ENCODE data around the gene FLNC.

Gene FLNC

DNA sequence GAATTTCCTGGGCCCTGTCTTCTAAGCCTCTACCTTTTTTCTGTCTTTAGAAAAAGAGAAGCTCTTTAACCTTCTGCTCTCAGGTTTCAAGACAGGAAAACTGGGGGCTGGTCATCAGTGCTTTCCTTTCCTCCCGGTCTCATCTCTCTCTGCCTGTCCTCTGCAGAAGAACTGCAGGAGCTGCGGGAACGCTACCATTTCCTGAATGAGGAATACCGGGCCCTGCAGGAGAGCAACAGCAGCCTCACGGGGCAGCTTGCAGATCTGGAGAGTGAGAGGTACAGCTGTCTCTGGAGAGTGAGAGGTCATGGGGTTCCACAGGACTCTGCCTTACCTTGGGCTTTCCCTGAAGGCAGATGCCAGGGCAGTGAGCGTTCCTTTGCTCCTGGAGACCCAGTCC is 25.7 kb upstream of the FLNC start:
- no peak for DNase-seq (ENCODE audit: low read depth)

DNA sequence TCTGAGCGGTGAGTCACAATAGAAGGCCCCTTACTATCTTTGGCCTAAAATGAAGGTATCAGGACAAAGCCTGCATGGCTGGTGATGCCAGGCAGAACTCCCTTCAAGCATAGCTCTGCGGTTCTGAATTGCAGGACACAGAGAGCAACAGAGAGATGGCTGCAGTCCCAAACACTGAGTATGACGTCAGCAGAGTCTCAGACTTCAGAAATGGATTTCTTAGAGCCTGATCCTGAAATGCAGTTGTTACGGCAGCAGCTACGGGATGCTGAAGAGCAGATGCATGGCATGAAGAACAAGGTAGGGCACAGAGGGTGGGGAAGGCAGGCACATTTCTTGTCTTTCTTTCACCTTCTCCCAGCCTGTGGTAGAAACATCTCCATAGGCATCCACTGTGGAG is 25.0 kb upstream of the FLNC start:
- DNase-seq (ENCODE audit: low read depth): no peak

DNA sequence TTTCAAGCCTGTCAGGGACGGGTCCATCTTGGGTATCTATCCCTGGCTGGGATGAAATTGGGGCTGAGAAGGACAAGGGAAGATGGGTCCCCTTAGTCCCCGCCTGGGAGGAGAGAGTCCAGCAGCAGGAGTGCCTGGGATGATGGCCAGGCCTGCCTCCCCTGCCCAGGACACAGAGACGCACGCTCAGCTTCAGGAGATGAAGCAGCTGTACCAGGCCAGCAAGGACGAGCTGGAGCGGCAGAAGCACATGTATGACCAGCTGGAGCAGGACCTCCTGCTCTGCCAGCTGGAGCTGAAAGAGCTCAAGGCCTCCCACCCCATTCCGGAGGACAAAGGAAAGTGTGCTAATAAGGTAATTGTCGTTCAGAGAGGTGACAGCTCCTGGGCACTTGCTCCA is 23.0 kb upstream of the FLNC start:
- no peak for DNase-seq (ENCODE audit: low read depth)

DNA sequence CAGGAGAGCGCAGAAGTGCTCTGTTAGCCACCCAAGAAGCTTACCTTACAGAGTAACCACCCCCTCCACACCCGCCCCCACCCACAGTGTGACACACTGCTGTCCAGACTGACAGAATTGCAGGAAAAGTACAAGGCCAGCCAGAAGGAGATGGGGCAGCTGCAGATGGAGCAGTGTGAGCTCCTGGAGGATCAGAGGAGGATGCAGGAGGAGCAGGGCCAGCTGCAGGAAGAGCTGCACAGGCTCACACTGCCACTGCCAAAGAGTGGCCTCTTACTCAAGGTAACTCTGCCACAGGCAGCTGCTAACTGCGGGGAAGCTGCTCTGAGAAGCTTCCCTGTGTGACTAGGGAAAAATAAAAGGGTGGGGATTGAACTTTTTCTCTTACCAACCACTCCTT is 20.8 kb upstream of the FLNC start:
- DNase-seq (ENCODE audit: low read depth): no peak

DNA sequence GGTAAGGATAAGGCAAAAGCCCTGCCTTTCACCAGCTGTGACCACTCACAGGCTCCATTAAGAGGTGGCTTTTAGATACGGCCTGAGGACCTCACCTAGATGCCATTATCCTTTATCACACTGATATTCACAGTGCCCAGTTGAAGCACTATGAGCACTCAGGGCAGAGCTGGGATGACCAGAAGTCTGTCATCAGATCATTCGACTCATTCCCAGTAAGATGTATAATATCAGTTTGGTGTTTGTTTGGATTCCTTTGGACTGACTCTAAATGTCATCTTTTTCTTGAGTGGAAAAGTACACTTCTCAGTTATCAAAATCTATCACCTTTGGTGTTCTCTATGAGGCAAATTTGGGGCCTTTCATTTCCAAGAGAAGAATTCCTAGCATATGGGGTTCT is 19.7 kb upstream of the FLNC start:
- no peak for DNase-seq (ENCODE audit: low read depth)

DNA sequence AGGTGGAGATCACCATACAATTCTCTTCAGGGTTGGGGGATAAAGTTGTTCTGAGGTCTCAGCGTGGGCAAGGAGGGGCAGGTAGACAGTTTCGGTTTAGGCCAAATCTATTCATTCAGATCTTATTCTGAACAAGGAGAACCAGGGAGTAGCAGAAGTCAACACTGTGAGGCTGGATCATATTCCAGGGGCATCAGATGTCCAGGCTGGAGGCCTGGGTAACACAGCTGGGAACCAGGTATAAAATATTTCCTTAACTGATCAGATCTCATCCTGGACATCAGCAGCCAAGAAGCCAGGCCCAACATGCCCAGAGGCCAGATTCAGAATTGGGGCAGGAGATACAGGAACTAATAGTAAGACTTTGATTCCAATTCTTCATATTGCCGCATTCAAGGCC is 19.2 kb upstream of the FLNC start:
- no peak for DNase-seq (ENCODE audit: low read depth)

DNA sequence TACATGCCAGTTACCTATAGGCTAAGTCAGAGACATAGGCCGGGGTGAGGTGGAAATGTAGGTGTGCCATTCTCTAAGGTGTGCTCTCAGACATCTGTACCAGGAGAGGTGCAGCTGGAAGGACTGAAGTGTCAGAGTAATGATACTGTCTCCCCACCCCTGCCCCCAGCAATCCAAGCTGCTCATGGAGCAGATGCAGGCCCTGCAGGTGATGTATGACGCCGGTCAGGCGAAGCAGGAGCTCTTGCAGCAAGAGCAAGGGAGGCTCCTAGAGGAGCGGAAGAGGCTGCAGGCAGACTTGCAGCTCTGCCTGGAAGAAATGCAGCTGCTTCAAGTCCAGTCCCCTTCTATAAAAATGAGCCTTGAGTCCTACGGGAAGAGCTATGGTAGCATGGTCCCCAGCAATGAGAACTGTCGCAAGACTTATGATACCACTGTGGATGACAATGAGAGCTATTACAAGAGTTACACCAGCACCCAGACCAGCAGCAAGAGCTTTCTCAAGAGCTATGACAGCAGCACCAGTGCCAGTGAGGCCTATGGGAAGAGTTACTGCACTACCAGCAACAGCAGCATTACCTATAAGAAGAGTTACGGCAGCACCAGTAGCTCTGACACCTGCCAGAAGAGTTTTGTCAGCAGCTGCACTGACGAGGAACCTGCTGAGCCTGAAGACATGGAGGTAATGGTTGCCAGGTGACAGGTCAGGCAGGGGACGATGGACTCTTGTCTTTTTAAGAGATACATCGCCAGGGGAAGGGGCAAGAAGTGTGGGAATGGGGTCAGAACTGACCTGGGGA is 18.4 kb upstream of the FLNC start:
- no peak for DNase-seq (ENCODE audit: low read depth)

DNA sequence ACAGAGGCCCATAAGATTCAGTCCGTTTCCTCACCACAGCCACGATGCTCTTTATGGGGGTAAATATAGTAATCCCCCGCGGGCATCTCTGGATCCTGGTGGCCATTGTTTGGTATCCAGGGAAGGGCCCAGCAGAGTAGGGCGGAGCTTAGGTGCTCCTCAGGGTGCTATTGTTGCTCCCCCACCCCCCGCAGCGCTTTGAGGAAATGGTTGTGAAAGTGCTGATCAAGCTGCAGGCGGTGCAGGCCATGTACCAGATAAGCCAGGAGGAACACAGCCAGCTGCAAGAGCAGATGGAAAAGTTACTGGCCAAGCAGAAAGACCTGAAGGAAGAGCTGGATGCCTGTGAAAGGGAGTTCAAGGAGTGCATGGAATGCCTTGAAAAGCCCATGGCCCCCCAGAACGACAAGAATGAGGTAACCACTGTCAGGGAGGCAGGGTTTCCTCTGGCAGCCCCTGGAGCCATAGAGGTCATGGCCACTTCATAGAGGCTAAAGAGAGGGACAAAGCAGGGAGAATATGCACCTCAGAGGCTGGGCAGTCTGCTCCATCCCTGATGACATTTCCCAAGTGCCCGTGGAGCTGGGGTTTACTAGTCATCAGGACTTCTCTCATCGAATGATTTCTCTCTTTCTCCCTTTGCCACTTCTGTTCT is 17.6 kb upstream of the FLNC start:
- DNase-seq (ENCODE audit: low read depth): no peak

DNA sequence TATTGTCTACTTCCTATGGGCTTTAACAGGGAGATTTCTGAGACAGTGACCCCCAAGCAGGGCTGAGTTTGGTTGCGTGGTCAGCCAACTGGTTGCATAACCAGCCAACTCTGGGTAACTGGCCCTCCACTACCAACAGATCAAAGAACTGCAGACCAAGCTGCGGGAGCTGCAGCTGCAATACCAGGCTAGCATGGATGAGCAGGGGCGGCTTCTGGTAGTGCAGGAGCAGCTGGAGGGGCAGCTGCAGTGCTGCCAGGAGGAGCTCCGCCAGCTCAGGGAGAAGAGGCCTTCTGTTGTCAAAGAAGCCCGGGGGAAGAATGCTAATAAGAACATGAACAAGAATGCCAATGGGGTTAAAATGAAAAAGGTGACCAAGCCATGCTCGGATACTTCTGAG is 15.7 kb upstream of the FLNC start:
- no peak for DNase-seq (ENCODE audit: low read depth)

DNA sequence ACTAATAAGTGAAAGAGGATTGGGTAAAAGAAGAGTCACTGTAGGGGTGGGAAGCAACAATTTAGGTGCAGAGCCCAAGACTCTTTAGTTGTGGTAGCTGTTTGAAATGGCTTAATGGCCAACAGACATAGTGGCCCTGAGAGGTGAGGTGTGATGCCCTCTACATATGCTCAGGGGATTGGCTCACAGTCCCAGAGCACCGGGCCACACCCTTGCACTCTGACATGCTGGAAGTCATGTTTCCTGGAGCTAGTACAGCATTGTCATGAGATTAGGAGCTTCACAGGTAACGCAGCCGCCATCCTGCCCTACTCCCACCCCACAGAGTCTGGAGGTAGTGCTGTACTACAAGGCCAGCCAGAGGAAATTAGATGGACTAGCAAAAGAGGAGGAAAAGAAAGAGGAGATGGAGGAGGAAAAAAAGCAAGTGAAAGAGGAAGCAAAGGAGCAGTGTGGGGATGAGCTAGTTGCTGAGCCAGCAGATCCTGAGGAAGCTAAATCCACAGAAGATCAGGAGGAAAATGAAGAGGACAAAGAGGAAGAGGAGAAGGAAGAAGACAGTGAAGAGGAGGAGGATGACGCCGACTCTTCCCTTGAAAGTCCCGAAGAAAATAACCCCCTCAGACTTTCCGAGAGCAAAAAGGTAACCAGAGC is 14.8 kb upstream of the FLNC start:
- no peak for DNase-seq (ENCODE audit: low read depth)

DNA sequence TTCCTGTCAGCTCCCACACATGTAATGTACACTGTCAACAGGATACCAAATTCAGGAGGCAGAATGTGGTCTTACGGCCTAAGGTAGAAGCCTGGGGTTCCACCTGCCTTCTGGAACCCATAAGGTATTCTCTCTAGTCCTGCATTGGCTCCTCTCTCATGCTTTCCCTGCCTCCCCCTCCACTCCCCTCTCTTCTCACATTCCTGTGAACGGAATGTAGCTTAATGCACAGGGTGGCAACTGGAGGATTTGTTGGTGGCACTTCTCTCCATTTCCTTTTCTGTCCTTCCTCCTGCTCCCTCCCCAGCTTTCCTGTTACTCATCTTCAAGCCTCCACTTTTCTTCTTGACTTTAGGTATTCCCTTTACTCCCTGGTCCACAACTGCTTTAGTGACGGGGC is 11.5 kb upstream of the FLNC start:
- no peak for DNase-seq (ENCODE audit: low read depth)

DNA sequence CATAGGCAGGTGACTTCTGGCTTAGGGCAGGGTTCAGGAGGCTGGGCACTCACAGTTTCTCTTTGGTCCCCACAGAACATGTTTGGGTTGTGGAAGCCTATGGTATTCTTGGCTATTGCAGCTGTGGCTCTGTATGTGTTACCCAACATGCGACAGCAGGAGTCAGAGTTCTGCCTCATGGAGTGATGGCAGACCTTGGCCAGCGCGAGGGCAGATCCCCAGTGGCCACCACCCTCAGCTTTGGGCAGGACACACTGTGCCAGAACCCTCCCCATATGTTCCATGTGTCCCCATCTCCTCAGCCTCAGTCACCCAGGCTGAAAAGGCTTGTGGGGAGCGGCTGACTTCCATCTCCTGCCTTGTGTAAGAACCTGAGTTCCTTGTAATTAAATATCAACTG is 8.5 kb upstream of the FLNC start:
- DNase-seq (ENCODE audit: low read depth): no peak

DNA sequence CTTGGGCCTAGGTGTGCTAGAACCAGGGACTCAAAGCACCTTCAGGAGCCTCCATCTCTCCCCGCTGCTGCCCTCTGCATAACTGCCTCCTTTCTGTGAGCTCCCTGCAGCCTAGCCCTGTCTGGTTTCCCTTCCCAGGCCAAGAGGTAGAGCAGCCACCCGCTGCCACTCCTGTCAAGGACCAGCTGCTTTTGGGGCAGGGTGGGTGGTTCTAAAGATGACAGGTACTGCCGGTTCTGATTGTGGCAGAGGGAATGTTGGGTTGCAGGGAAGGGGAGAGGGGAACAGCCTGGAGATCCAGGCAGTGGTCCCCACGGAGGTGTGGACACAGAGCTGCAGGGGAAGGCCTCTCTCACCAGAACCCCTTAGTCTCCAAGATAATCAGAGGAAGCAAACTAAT is 3.7 kb upstream of the FLNC start:
- DNase-seq (ENCODE audit: low read depth): no peak

DNA sequence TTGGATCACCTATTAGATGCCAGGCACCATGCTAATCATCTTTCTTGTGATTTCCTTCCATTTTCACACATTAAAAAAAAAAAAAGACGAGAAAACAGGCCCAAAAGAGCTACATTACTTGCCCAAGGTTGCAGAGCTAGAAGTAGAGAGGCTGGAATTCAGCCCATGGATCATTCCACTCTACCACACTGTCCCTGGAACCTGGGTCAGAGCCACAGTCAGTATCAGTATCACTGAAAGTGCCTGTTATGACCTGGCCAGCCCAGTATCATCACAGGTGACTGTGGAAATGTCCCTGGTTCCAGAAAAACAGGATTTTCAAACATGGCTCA is 3.3 kb upstream of the FLNC start:
- DNase-seq (ENCODE audit: low read depth): no peak

DNA sequence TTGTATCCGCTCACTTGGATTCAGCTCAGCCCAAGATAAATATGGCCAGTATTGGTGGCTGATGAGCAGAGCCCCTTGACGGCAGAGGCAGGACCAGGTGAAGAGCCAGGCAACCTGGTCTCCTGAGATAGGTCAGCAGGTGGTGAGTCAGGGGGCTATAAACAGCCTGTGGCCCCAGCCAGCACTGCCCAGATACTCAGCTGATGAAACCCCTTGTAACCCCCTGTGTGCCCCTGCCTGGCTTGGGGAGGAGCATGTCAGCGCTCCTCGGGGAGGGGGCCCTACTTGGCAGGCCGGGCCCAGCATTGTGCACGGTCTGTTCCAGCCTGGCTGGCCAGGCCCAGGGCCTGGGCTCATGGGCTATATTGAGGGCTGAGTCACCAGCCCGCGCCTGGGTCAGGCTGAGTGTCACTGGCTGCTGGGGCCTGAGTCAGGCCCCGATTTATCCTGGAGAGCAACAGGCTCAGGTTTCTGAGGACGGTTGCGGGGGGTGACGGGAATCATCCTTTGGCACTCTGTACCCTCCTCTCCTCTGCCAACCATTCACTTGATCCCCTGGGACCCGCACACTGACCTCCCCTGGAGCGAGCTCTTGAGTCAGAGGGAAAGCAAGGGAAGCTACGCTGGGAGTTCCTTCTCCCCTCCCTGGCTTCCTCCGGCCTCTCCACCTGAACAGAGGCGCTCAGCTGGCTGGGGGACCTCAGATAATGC is 2.8 kb upstream of the FLNC start:
- DNase-seq (ENCODE audit: low read depth): no peak

DNA sequence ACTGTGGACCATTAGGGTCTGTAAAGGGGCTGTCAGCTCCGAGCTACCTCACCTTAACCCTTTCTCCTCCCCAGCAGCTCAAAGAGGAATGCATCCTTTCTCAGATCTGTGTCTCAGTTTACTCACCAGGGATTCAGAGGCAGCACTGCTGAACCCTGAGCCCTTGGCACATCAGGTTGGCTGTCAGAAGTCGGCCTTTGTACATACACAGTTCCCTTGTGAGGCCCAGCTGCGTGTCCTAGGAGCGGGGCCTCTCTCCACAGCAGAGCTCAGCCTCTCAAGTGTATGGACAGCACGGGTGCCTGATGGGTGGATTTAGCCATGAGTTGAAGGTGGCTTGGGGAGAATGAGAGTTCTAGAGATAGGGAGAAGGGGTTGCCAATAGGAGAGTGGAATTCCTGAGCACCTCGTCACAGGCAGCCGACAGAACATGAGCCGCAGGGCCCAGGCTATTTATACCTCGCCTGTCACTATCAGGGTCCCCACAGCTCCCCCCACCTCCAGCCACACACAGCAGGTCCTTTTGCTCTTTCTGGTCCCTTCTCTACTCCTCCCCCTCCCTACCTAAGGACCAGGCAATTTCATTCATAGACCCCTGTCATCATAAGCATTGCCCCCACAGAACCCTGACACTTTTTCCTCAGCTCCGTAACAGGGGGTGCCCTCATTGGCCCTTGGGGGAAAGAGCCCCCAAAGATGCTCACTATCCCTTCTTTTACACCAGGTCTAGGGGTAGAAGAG is 2.1 kb upstream of the FLNC start:
- no peak for DNase-seq (ENCODE audit: low read depth)

DNA sequence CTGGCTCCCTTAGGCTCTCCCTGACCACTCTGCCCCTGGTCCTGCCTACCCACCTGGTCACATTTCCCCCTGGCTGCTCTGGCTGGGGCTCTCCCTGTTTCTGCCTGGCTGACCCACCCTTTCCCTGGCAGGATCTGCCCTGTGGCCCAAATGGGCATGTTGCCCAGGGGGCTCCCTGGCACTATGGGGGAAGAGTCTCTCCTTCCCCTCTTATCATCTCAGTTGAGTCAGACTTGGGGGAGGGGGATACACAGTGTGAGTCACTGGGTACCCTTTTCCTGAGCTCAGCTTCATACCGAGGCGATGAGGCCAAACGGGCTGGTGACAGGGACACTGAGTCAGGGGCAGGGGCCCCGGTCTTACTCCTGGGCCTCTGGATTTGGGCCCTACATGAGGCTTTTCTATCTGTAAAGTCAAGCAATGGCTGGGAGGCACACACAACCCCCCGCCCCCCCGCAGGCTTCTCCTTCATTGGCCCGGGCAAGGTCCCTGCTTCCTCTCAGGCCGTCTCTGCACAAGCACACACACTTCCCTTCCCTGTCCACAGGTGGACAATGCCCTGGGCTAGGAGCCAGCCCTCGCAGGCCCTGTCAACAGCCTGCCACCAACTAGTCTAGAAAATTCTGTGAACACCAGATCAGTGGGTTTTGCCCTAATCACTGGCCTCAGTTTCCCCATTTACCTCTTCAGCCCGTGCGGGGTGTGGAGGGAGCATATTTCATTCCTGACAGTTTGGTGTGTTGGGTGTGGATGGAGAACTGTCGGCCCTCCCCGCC is 627 bp upstream of the FLNC start:
- no peak for DNase-seq (ENCODE audit: low read depth)

DNA sequence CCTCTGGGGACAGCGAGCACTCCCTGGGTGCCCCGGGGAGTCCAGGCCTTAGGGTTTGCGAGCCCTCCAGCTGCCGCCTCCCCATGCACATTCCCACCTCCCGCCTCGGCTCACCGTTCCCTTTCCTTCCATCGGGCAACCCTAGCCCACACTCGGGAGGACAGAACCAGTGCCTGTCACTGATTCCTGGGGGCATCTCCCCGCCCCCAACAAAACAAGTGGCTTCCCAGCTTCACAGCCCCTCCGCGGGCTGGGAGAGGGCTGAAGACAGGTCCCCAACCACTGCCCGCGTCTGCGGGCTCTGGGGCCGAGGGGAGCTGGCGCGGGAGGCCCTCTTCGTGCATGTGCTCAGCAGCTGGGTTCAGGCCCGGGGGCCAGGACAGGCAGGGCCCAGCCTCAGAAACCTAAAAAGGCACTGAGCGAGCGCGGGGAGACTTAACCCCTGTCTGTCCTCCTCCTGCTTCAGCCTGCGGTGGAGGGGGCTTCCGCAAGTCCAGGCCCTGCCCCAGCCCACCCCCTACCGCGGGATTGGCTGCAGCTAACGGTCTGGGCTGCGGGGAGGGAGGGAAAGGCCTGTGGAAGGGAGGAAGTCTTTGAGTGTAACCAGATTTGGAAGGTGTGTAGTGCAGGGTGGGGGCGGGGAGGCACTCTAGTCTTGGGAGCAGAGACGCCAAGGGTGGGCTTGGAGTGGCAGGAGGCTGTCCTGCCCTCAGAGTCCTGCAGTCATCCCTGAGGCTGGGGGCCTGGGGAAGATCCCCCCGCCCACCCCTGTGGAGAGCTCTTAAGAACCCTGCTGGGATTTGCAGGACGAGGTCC is 1.2 kb downstream of the FLNC start:
- DNase-seq (ENCODE audit: low read depth): no peak

DNA sequence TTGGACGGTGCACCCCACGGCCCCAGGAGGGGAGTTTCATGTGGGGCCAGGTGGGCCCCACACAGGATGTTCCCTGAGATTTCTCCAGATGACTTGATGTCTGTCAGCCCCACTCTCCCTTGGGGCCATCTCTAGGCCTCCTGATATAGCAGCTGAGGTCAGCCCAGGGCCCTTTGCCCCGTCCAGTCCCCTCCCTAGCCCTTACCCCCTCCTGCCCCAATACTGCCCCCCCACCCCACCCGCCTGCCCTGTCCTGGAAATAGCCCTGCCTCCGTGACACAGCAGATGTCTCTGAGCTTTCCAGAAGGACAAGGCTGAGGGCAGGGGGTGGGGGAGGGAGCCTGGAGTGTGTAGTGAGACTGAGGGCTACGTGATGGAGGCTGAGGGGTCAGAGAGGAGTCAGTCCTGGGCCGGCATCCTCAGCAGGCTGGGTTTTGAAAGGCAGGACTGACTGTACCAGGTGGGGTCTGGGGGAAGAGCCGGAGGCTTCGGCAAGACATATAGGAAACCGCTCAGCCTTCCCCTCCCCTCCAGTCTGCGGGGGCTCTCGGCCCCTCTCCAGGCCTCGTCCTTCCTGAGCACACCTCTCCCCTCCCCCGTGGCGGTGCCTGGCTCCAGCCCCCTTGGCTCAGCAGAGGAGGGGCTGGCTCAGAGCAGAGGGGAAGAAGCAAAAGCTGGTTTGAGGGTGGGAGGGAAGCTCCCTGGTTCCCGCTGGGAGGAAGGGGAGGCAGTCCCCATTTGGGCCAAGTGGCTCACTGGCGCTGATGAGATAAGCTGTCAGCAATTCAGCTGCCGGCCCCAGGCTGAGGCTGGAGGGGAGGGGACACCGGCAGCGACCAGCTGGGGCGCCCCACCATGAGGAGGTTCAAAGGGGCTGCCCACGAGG is 2.0 kb downstream of the FLNC start:
- no peak for DNase-seq (ENCODE audit: low read depth)

DNA sequence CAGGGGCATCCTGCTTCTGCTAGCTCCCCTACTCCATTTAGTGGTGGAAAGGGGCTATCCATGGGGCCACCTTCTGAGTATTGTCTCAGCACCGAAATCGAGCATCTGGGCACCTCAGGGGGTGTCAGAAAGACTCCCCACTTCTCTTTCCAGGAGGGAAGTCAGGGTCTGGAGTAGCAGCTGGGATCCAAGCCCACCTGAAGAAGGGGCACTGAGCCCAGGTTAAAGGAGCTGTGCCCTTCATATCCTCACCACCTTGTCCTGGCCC is 2.6 kb downstream of the FLNC start:
- DNase-seq (ENCODE audit: low read depth): no peak
